ENCODE results near the gene EEPD1. TPM values are rescaled to one million over a fixed set of nuclear protein-coding genes. Genes with fewer than 3 reads are reported as not detected.

Gene EEPD1
- total and polyA plus RNA-seq, 2 donors (not counting 3 experiments of a cell fraction or from before 2014, with no cell fraction given), result 0.40 to 0.42 TPM

DNA sequence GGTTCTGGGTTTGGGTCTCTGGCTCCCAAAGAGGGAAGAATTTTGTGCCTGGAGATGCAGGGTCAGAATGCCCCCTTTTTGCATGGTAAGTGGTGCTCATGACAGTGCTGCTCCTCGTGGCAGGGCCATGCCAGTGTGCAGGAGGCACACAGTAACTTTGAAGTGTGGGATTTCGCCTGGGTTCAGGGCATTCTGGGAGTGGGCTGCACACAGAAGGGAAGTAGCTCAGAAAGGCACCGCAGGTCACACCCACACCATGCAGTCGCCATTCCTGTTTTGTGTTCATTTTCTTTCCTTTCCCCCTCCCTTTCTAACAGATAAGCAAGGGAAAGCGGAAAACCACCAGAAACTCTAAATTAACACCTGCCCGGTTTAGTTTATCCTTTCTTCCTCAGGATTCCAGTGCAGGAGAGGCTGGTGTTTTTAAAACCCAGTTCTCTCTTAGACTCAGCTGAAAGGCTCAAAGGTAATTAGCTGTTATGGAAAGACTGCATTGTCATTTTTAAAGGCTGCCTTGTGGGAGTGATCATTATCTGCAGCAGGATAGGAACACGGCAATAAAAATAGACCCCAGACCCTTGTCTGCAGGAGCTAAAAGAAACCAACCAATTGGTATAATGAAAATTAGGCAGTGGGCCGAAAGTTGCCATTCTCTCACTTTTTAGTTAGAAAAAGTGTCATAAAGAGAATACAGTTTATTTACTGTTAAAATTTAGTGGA lies 50.2 kb downstream of the EEPD1 start:
- TF ChIP-seq, protein P1, sequence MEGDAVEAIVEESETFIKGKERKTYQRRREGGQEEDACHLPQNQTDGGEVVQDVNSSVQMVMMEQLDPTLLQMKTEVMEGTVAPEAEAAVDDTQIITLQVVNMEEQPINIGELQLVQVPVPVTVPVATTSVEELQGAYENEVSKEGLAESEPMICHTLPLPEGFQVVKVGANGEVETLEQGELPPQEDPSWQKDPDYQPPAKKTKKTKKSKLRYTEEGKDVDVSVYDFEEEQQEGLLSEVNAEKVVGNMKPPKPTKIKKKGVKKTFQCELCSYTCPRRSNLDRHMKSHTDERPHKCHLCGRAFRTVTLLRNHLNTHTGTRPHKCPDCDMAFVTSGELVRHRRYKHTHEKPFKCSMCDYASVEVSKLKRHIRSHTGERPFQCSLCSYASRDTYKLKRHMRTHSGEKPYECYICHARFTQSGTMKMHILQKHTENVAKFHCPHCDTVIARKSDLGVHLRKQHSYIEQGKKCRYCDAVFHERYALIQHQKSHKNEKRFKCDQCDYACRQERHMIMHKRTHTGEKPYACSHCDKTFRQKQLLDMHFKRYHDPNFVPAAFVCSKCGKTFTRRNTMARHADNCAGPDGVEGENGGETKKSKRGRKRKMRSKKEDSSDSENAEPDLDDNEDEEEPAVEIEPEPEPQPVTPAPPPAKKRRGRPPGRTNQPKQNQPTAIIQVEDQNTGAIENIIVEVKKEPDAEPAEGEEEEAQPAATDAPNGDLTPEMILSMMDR (IDR thresholded peaks at IDR 0.05; ENCODE audit: extremely low read depth in 1 of 2, insufficient read depth in 1 of 2, low read depth in 1 of 2, low read length in 2 of 2), result no peak
- no peak for TF ChIP-seq EZH2 (IDR thresholded peaks at IDR 0.05; ENCODE audit: borderline replicate concordance, low read depth, low read length, severe bottlenecking)
- TF ChIP-seq MYC (IDR thresholded peaks at IDR 0.05; ENCODE audit: low read depth, low read length), result no peak
- no peak for TF ChIP-seq GATA2 (IDR thresholded peaks at IDR 0.05; ENCODE audit: insufficient read depth, insufficient read length, low read depth, low read length)
- TF ChIP-seq FOS (IDR thresholded peaks at IDR 0.05; ENCODE audit: borderline replicate concordance, insufficient read depth, low read length), result no peak
- Histone ChIP-seq H3K9me3 (replicated peaks; ENCODE audit: control insufficient read depth, insufficient read depth, low read length) (no peaks in the 10 kb centered on the region), H4K20me1 (replicated peaks; ENCODE audit: control insufficient read depth, extremely low read depth, insufficient read depth, low read length) (no peaks in the 10 kb centered on the region), H3K9me1 (replicated peaks; ENCODE audit: control insufficient read depth, extremely low read depth, insufficient read depth, low read length) (no peaks in the 10 kb centered on the region), H3K4me1 (ENCODE audit: control insufficient read depth, extremely low read depth, insufficient read depth, low read length) (no peaks in the 10 kb centered on the region), H3K36me3 (ENCODE audit: control insufficient read depth in 2 of 2, extremely low read depth in 1 of 2, insufficient read depth in 2 of 2, low read length in 2 of 2) (no peaks in the 10 kb centered on the region), H3K4me3 (replicated peaks in 1 of 3; ENCODE audit: insufficient read depth in 1 of 3, low read depth in 1 of 3, low read length in 3 of 3) (no peak overlapping the region), H3K27ac (ENCODE audit: insufficient read depth, low read depth, low read length) (no peak overlapping the region), H3K9ac (replicated peaks; ENCODE audit: extremely low read depth, insufficient read depth, low read length) (no peak overlapping the region), H3K79me2 (ENCODE audit: control insufficient read depth, insufficient read depth, low read length) (no peaks in the 10 kb centered on the region), H2AFZ (ENCODE audit: low read depth, low read length) (no peak overlapping the region), H3K27me3 (ENCODE audit: control insufficient read depth in 2 of 2, insufficient read depth in 2 of 2, low read length in 2 of 2) (peaks cover 0 to 4% of the 10 kb centered on the region in 2 experiments), H3K4me2 (ENCODE audit: insufficient read depth, low read length) (no peak overlapping the region)
- intact Hi-C loops (cut with micrococcal nuclease) (loop anchor here (10.0 kb wide), 1 partner anchor 218 kb away; no protein-coding TSS in a partner anchor), dilution Hi-C loops (cut with MboI; ENCODE audit: extremely low pct_ligation_motif_present, low sequenced_read_pairs) (no loop called here)
- FAIRE-seq (no peak), DNase-seq (ENCODE audit: low read depth, low spot score) (no peak)
- ChIA-PET CTCF (interaction anchor here (0.6 to 1.2 kb wide), 4 partner anchors 13 to 218 kb away, joined by 3 to 4 read pairs (median 3); no protein-coding TSS in a partner anchor), POLR2A (no interaction called here)
- no TSS peak for BruUV-seq (replicated peaks)
